GM23248 (cell line): Measurements from ENCODE around the gene NFKB1. TPM values are rescaled to one million over a fixed set of nuclear protein-coding genes. Genes with fewer than 3 reads are reported as not detected.

ENCODE experiments used
- DNase-seq: peaks from one replicate; pipeline ENCODE4 v3.0.0-alpha.2; 2015
- H2AFZ ChIP-seq: fragments of 200-600 bp; sonication (generic); 2 replicates; pipeline ENCODE4 v1.6.1; 2016; ENCODE audit warnings: antibody characterized with exemption
- H3F3A ChIP-seq: fragments of 200-600 bp; sonication (generic); 2 replicates; pipeline ENCODE4 v1.6.1; 2016; ENCODE audit warnings: mild to moderate bottlenecking, antibody characterized with exemption, mixed run types; ENCODE audit not compliant: insufficient read depth
- H3K27ac ChIP-seq: fragments of 200-600 bp; sonication (generic); 2 replicates; pipeline ENCODE4 v1.5.1; 2016; ENCODE audit warnings: mild to moderate bottlenecking
- H3K27me3 ChIP-seq: fragments of 200-600 bp; sonication (generic); replicated peaks from 2 replicates; pipeline ENCODE4 v1.6.1; 2016; ENCODE audit warnings: mild to moderate bottlenecking; ENCODE audit not compliant: insufficient read depth
- H3K36me3 ChIP-seq: fragments of 200-600 bp; sonication (generic); 2 replicates; pipeline ENCODE4 v1.6.1; 2016; ENCODE audit warnings: low read depth, mild to moderate bottlenecking
- H3K4me1 ChIP-seq: fragments of 200-600 bp; sonication (generic); 2 replicates; pipeline ENCODE4 v1.6.1; 2016; ENCODE audit warnings: mild to moderate bottlenecking; ENCODE audit not compliant: insufficient read depth
- H3K4me2 ChIP-seq: fragments of 200-600 bp; sonication (generic); one replicate; pipeline ENCODE4 v1.6.1; 2016; ENCODE audit warnings: mild to moderate bottlenecking; ENCODE audit not compliant: unreplicated experiment
- H3K4me3 ChIP-seq: fragments of 200-600 bp; sonication (generic); 2 replicates; pipeline ENCODE4 v1.5.1; 2016; ENCODE audit warnings: mild to moderate bottlenecking
- H3K79me2 ChIP-seq: fragments of 200-600 bp; sonication (generic); 2 replicates; pipeline ENCODE4 v1.6.1; 2016; ENCODE audit warnings: mild to moderate bottlenecking; ENCODE audit not compliant: insufficient read depth
- H3K9ac ChIP-seq: fragments of 200-600 bp; sonication (generic); 2 replicates; pipeline ENCODE4 v1.6.1; 2016; ENCODE audit warnings: mild to moderate bottlenecking
- H3K9me2 ChIP-seq: fragments of 200-600 bp; sonication (generic); 2 replicates; pipeline ENCODE4 v1.6.1; 2016; ENCODE audit warnings: mixed run types, mild to moderate bottlenecking, moderate library complexity; ENCODE audit not compliant: insufficient read depth
- H3K9me3 ChIP-seq: fragments of 200-600 bp; sonication (generic); one replicate; pipeline ENCODE4 v1.6.1; 2017; ENCODE audit warnings: low read depth
- H4K20me1 ChIP-seq: fragments of 200-600 bp; sonication (generic); 2 replicates; pipeline ENCODE4 v1.6.0; 2016; ENCODE audit not compliant: insufficient read depth
- EZH2 ChIP-seq: fragments of 200-600 bp; sonication (generic); IDR thresholded peaks from 2 replicates; pipeline ENCODE4 v1.6.1; 2018; ENCODE audit warnings: antibody characterized with exemption, mild to moderate bottlenecking; ENCODE audit not compliant: insufficient read depth, poor library complexity, severe bottlenecking
- EZH2phosphoT487 ChIP-seq: fragments of 200-600 bp; sonication (generic); IDR thresholded peaks from 2 replicates; pipeline ENCODE4 v1.6.1; 2018; ENCODE audit warnings: antibody characterized with exemption, moderate library complexity, mild to moderate bottlenecking, low read depth; ENCODE audit not compliant: insufficient read depth
- WGBS, 2 experiments: methylation state at CpG; one replicate each; pipeline ENCODE4 v1.1.6; 2015 to 2017; ENCODE audit warnings: low lambda C conversion rate in 2 of 2, low coverage in 1 of 2; ENCODE audit errors: missing lambda C conversion rate in 2 of 2; 5-methylcytosine and 5-hydroxymethylcytosine counted together
- in situ Hi-C: fragments of 300-500 bp; cut with MboI; formaldehyde crosslinking; loops from 2 replicates; pipeline ENCODE4 v1.15.0; 2020
- polyA plus RNA-seq: library from polyadenylated mRNA; unstranded; fragments of >200 nt; fragmentation: Nextera tagmentation; extraction: Ambion mirVana; gene quantifications from 2 replicates; pipeline ENCODE4 v1.2.1, GENCODE V29; 2016
- total RNA-seq: library from RNA; depleted of rRNA; stranded (reverse); fragments of >200 nt; shearing (Covaris generic); gene quantifications from 2 replicates; pipeline ENCODE4 v1.2.3, GENCODE V29; 2014

The NFKB1 gene
- total and polyA plus RNA-seq, 2 experiments from 2014 or later: 5.8 to 30.2 TPM

DNA sequence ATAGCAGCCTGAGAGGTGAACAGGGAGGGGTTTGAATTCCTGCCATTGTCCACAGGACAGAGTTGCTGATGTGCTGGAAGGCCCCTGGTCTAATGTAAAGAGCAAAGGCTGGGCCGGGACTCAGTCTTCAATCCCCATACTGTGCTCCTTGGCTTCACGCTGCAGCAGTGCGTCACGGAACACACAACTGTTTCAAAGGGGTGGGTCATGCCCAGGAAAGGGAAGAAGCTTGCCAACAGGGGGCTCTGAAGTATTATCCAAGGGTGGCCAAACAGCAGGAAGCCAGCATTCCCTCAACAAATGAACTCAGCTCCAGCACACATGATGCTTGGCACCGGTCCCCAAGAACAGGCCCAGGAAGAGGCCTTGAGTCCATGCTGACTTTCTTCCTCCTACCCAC is 122.5 kb downstream of the NFKB1 start:
- in situ Hi-C loops: loop anchor here (5.0 to 10.0 kb wide), 2 partner anchors 384 to 481 kb away; no protein-coding TSS in a partner anchor
- Histone ChIP-seq H3K9me2 (no peaks in the 10 kb centered on the region), H3K27me3 (no peaks in the 10 kb centered on the region), H3K79me2 (no peaks in the 10 kb centered on the region), H3K27ac (no peak overlapping the region), H3K4me2 (no peak overlapping the region), H3K4me3 (no peak overlapping the region), H3K36me3 (no peaks in the 10 kb centered on the region), H2AFZ (no peak overlapping the region), H3K9ac (no peak overlapping the region), H4K20me1 (no peaks in the 10 kb centered on the region), H3K9me3 (no peaks in the 10 kb centered on the region), H3F3A (peaks cover 33% of the 10 kb centered on the region), H3K4me1 (peaks cover 34% of the 10 kb centered on the region)
- TF ChIP-seq EZH2: no peak
- TF ChIP-seq EZH2phosphoT487: no peak
- peak; percentile 21 for DNase-seq
- WGBS, 2 experiments: 97 to 98% methylated on average over 5 of the region's 5 CpGs

GRCh38 chr4:102624505-102624904 is 123.3 kb downstream of the NFKB1 start:
- no peak for TF ChIP-seq EZH2
- no peak for TF ChIP-seq EZH2phosphoT487
- Histone ChIP-seq H3K4me3 (no peak overlapping the region), H4K20me1 (no peaks in the 10 kb centered on the region), H3K36me3 (no peaks in the 10 kb centered on the region), H3K79me2 (no peaks in the 10 kb centered on the region), H3K9me3 (no peaks in the 10 kb centered on the region), H3F3A (peaks cover 27% of the 10 kb centered on the region), H2AFZ (no peak overlapping the region), H3K27me3 (no peaks in the 10 kb centered on the region), H3K9me2 (no peaks in the 10 kb centered on the region), H3K27ac (no peak overlapping the region), H3K4me1 (peaks cover 32% of the 10 kb centered on the region), H3K4me2 (no peak overlapping the region), H3K9ac (no peak overlapping the region)
- DNase-seq: no peak
- WGBS, 2 experiments: 87 to 92% methylated on average over 4 of the region's 4 CpGs
- in situ Hi-C loops: loop anchor here (5.0 to 10.0 kb wide), 2 partner anchors 383 to 480 kb away; no protein-coding TSS in a partner anchor

- Histone ChIP-seq H4K20me1 (no peaks in the 10 kb centered on the region), H2AFZ (0 out of 2 replicates have a peak overlapping the region, but pooled peaks have one; percentile 26), H3K27ac (no peak overlapping the region), H3K36me3 (no peaks in the 10 kb centered on the region), H3K4me3 (no peak overlapping the region), H3K27me3 (no peaks in the 10 kb centered on the region), H3K9ac (no peak overlapping the region), H3K9me2 (no peaks in the 10 kb centered on the region), H3K4me2 (no peak overlapping the region), H3K4me1 (peaks cover 26% of the 10 kb centered on the region), H3F3A (peaks cover 21% of the 10 kb centered on the region), H3K79me2 (no peaks in the 10 kb centered on the region), H3K9me3 (no peaks in the 10 kb centered on the region)
- in situ Hi-C loops: loop anchor here (10.0 kb wide), 1 partner anchor 479 kb away; no protein-coding TSS in a partner anchor
- TF ChIP-seq EZH2: no peak
- TF ChIP-seq EZH2phosphoT487: no peak
- WGBS, 2 experiments: 58 to 81% methylated on average over 3 of the region's 3 CpGs
- peak; percentile 66 for DNase-seq
Measured at GRCh38 chr4:102625232-102625930, 124.2 kb downstream of the NFKB1 start.

DNA sequence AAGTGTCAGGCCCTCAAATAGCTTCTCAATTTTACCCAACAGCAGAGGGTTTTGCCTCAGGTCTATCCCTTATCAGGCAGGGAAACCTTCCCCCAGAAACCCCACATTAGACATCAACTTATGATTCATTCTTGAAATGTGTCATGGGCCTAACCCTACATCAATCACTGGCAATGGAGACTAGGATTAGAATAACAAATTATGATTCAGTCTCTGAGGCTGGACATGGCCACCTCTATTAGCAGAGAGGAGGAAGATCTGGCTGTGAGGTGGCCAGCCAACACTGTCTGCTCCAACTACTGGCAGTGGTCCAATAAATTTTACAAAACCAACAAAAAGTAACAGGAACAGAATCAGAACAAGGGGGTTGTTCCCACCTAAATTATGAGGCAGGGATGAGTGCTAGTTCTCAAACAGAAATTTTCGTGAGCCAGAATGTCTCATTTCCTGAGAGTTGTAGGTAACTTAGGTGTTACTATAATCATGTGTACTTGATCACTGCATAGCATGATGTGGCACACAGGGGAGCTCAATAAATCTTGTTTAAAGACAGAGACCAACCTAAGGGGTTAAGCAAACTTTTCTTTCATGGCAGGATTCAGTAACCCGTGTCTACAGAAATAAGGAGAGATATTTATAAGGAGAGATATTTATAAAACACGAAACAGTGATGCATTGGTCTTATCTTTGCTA is 126.8 kb downstream of the NFKB1 start:
- H3F3A ChIP-seq: peaks cover 9% of the 10 kb centered on the region; the same call in 1 of the 2 replicates
- no peak for TF ChIP-seq EZH2
- TF ChIP-seq EZH2phosphoT487: no peak
- H3K27me3 ChIP-seq: no peaks in the 10 kb centered on the region
- 27 to 34% methylated on average over 3 of the region's 3 CpGs for WGBS, 2 experiments
- no peak overlapping the region for H2AFZ ChIP-seq
- H4K20me1 ChIP-seq: no peaks in the 10 kb centered on the region
- H3K9ac ChIP-seq: no peak overlapping the region
- DNase-seq: peak; percentile 85
- no peak overlapping the region for H3K27ac ChIP-seq
- H3K9me2 ChIP-seq: no peaks in the 10 kb centered on the region
- in situ Hi-C loops: loop anchor here (10.0 kb wide), 1 partner anchor 477 kb away; no protein-coding TSS in a partner anchor
- H3K4me2 ChIP-seq: peak overlapping the region; percentile 17
- no peaks in the 10 kb centered on the region for H3K9me3 ChIP-seq
- H3K4me1 ChIP-seq: peaks cover 14% of the 10 kb centered on the region
- no peaks in the 10 kb centered on the region for H3K79me2 ChIP-seq
- no peaks in the 10 kb centered on the region for H3K36me3 ChIP-seq
- no peak overlapping the region for H3K4me3 ChIP-seq
